ENCODE results near the gene TEX54.

The TEX54 gene

GRCh38 chr11:62832336-62833234 lies at the start of gene TEX54:
TEX54 (minus strand) TSS chr11:62832841.
- TF ChIP-seq CTCF (IDR thresholded peaks at IDR 0.05) = no peak
- DNase-seq = peak in 1 of 2 donors; percentile 80
- Histone ChIP-seq H3K9me3 (no peaks in the 10 kb centered on the region), H3K4me3 (peak within 1 kb of the TSS; percentile 63 to 76), H3K27me3 (no peaks in the 10 kb centered on the region), H3K36me3 (peaks cover under 1 to 34% (median 23%) of the 10 kb centered on the region in 3 donors), H3K4me1 (peaks cover 7 to 54% (median 40%) of the 10 kb centered on the region in 4 donors), H3K27ac (peak within 1 kb of the TSS; percentile 91 to 93)
- intact Hi-C loops (cut with DNase I; ENCODE audit: low total_unique reads) = no loop called here

GRCh38 chr11:62882431-62882749 lies 49.7 kb upstream of the TEX54 start:
- Histone ChIP-seq H3K27me3 (no peaks in the 10 kb centered on the region), H3K4me1 (peaks cover 0 to 63% (median 51%) of the 10 kb centered on the region in 4 donors), H3K36me3 (peaks cover 49 to 52% (median 50%) of the 10 kb centered on the region in 3 donors), H3K9me3 (no peaks in the 10 kb centered on the region), H3K4me3 (peak overlapping the region; percentile 78 to 94), H3K27ac (peak overlapping the region; percentile 95 to 99)
- DNase-seq = no peak
- intact Hi-C loops (cut with DNase I; ENCODE audit: low total_unique reads) = no loop called here
- no peak for TF ChIP-seq CTCF (IDR thresholded peaks at IDR 0.05)

GRCh38 chr11:62881579-62882430 lies 49.2 kb upstream of the TEX54 start:
- Histone ChIP-seq H3K9me3 (no peaks in the 10 kb centered on the region), H3K27ac (peak overlapping the region; percentile 95 to 99), H3K4me1 (peaks cover 0 to 63% (median 49%) of the 10 kb centered on the region in 4 donors), H3K36me3 (peaks cover 43 to 47% (median 44%) of the 10 kb centered on the region in 3 donors), H3K4me3 (peak overlapping the region; percentile 78 to 94), H3K27me3 (no peaks in the 10 kb centered on the region)
- peak; percentile 98 for DNase-seq
- peak in 1 of 2 experiments; percentile 7 for TF ChIP-seq CTCF (IDR thresholded peaks at IDR 0.05)
- intact Hi-C loops (cut with DNase I; ENCODE audit: low total_unique reads) = no loop called here

- peak; percentile 81 to 95 for DNase-seq
- Histone ChIP-seq H3K36me3 (peaks cover 35 to 38% (median 36%) of the 10 kb centered on the region in 3 donors), H3K4me1 (peaks cover 0 to 61% (median 46%) of the 10 kb centered on the region in 4 donors), H3K9me3 (no peaks in the 10 kb centered on the region), H3K27ac (peak within 1 kb of the TSS; percentile 95 to 99), H3K4me3 (peak within 1 kb of the TSS; percentile 78 to 94), H3K27me3 (no peaks in the 10 kb centered on the region)
- intact Hi-C loops (cut with DNase I; ENCODE audit: low total_unique reads) = no loop called here
- peak; percentile 46 to 65 for TF ChIP-seq CTCF (IDR thresholded peaks at IDR 0.05)
Measured at GRCh38 chr11:62880803-62881578, 48.4 kb upstream of the TEX54 start, which contains the start of gene SLC3A2. SLC3A2 (plus strand) TSS chr11:62880896; CDS start chr11:62881024, 128 bp downstream.

All from tibial artery (tissue), 4 donors.